ENCODE data around the gene KCNN1.

DNA sequence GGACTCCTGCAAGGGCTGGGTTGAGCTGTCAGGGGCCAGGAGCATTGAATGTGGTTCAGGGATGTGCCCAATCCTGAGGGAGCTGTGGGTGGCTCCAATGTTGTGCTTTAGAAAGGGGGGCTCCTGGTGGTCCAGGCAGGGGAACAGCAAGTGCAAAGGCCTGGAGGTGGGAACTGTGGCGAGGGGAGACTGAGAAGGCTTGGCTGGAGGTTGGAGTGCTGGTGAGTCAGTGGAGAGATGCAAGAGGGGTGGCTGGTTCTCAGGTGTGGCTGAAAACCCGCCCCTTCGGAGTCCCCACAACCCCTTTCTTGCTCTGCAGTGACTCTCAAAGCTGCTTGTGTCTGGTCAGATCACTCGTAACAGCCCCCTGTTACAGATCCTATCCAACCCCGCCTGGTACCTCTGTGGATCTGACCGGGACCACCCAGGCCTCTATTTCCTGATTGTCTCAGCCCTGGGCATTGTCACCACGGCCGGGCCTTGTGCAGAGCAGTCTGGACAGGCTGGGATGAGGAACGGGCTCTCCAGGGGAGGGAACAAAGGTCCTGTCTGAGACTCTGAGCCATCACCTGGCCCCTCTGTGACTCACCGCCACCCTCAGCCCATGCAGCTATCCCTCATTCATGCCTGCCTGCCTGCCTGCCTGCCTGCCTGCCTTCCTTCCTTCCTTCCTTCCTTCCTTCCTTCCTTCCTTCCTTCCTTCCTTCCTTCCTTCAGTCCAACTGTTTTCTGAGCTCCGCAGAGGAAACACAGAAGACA is 1.4 kb upstream of the KCNN1 start:
- TF ChIP-seq, protein P1, sequence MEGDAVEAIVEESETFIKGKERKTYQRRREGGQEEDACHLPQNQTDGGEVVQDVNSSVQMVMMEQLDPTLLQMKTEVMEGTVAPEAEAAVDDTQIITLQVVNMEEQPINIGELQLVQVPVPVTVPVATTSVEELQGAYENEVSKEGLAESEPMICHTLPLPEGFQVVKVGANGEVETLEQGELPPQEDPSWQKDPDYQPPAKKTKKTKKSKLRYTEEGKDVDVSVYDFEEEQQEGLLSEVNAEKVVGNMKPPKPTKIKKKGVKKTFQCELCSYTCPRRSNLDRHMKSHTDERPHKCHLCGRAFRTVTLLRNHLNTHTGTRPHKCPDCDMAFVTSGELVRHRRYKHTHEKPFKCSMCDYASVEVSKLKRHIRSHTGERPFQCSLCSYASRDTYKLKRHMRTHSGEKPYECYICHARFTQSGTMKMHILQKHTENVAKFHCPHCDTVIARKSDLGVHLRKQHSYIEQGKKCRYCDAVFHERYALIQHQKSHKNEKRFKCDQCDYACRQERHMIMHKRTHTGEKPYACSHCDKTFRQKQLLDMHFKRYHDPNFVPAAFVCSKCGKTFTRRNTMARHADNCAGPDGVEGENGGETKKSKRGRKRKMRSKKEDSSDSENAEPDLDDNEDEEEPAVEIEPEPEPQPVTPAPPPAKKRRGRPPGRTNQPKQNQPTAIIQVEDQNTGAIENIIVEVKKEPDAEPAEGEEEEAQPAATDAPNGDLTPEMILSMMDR (IDR thresholded peaks at IDR 0.05 in 8 of 11, conservative IDR thresholded peaks at IDR 0.05 in 3 of 11) = no peak
- TF ChIP-seq POLR2AphosphoS5 (IDR thresholded peaks at IDR 0.05) (no peak), POLR2A (IDR thresholded peaks at IDR 0.05) (no peak)

All from spleen (tissue), 7 donors.